ENCODE measurements around the gene HEMK1. TPM values are rescaled to one million over a fixed set of nuclear protein-coding genes. Genes with fewer than 3 reads are reported as not detected.
A peak's percentile ranks its signal among the peaks of the same experiment; 100 is the strongest.

HEMK1 gene
- total RNA-seq, 2 experiments from 2014 or later = 12.4 to 14.6 TPM

DNA sequence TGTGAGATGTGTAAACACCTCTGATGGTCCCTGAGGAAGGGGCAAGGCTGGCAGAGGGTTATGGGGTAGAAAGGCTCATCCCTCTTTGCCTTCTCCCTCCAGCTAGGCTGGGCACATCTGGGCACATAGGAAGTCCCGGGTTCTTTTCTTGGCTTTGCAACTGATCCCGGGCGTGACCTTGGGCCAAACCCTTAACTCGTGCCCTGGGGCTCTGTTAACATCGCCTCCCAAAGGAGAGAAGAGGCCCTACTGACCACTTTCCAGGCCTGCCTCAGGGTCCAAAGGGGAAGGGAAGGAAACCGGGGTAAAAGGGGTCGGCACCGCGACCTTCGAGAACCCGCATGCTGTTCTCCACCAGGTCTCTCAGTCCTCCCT, 2.3 kb upstream of the HEMK1 start:
- ChIA-PET POLR2A (interaction anchor here (0.8 to 13.2 kb wide), 11 partner anchors 8 to 932 kb away, joined by 3 to 446 read pairs (median 4); partner anchors contain the start of genes CISH, CYB561D2, GNAI2 and MAPKAPK3), CTCF (interaction anchor here (1.4 to 6.8 kb wide), 2 partner anchors 25 to 45 kb away, joined by 4 to 234 read pairs; partner anchors contain the start of genes CISH and MAPKAPK3)
- TF ChIP-seq, protein P1, sequence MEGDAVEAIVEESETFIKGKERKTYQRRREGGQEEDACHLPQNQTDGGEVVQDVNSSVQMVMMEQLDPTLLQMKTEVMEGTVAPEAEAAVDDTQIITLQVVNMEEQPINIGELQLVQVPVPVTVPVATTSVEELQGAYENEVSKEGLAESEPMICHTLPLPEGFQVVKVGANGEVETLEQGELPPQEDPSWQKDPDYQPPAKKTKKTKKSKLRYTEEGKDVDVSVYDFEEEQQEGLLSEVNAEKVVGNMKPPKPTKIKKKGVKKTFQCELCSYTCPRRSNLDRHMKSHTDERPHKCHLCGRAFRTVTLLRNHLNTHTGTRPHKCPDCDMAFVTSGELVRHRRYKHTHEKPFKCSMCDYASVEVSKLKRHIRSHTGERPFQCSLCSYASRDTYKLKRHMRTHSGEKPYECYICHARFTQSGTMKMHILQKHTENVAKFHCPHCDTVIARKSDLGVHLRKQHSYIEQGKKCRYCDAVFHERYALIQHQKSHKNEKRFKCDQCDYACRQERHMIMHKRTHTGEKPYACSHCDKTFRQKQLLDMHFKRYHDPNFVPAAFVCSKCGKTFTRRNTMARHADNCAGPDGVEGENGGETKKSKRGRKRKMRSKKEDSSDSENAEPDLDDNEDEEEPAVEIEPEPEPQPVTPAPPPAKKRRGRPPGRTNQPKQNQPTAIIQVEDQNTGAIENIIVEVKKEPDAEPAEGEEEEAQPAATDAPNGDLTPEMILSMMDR (IDR thresholded peaks at IDR 0.05) = no peak
- ATAC-seq (ENCODE audit: poor library complexity) (no peak), DNase-seq (peak in 1 of 14 experiments; percentile 39)
- Histone ChIP-seq H3K9me3 (ENCODE audit: control insufficient read depth in 1 of 2, insufficient read depth in 1 of 2, low read length in 2 of 2) (no peaks in the 10 kb centered on the region), H3K4me1 (ENCODE audit: insufficient read depth, low read length) (peaks cover 57% of the 10 kb centered on the region), H3K27me3 (ENCODE audit: control insufficient read depth in 1 of 2, insufficient read depth in 2 of 2, low read length in 2 of 2) (no peaks in the 10 kb centered on the region), H3K36me3 (ENCODE audit: insufficient read depth, low read length) (peaks cover 7% of the 10 kb centered on the region), H3K4me3 (ENCODE audit: low read length) (peak overlapping the region; percentile 69), H3K27ac (ENCODE audit: low read depth in 1 of 2, low read length in 2 of 2) (peak overlapping the region in 1 of 2 donors; percentile 10)
- Mint-ChIP-seq H3K9me3 (no peaks in the 10 kb centered on the region), H3K36me3 (ENCODE audit: low read depth) (peaks cover 9% of the 10 kb centered on the region), H3K27ac (peak overlapping the region; percentile 67), H3K4me3 (peak overlapping the region; percentile 78), H3K27me3 (no peaks in the 10 kb centered on the region), H3K4me1 (ENCODE audit: low read depth) (peaks cover 56% of the 10 kb centered on the region)
- intact Hi-C loops (cut with DNase I, micrococcal nuclease) = loop anchor here (2.0 to 10.0 kb wide), 6 partner anchors 50 to 1968 kb away; partner anchors contain the start of genes DCAF1 (in 1 of the 2), MANF (in 1 of the 2), NT5DC2 (in 1 of the 2) and TEX264 (in 1 of the 2)

DNA sequence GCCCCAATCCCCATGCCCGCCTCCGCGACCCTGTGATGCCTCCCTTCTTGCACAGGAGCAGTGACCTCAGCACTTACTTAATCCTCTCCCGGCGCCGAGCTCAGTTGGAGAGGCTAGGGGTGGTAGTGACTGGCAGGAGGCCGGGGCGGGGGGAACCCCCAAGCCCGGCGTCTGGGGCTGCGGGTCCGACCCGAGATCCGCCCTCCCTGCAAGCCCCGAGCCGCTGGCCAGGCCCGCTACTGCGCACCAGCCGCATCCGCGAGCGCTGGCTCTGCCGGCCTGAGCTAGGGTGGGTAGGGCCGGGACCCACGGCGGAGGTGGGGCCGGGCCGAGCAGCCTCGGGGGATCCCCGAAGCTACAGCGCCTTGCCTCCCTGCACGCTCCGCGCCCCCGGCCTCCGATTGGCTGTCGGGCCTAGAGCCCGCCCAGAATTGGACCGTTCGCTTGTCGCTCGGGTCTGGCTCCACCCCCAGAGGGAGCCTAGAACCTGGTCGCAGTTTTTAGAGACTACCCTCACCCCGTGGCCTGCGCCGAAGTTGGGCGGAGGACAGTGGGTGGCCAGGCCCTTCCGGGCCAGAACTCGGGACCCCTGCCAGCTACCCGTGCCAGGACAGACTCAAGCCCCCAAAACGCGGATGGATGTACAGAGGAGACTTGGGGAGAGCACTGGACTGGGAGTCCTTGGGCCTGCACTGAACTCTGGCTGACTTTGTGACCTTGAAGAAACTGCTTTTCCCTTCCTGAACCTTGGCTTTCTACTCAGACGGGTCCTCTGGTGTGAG, 1.7 kb upstream of the HEMK1 start, which contains the start of gene C3orf18:
Gene C3orf18, minus strand, starts transcription at position 362 of the 782 bp plus-strand sequence. CDS start 2,048 bp downstream, outside the sequence.
- ChIA-PET CTCF (interaction anchor here (1.4 to 6.8 kb wide), 2 partner anchors 25 to 45 kb away, joined by 4 to 234 read pairs; partner anchors contain the start of genes CISH and MAPKAPK3), POLR2A (interaction anchor here (0.8 to 13.2 kb wide), 13 partner anchors 9 to 931 kb away, joined by 3 to 446 read pairs (median 3); partner anchors contain the start of genes CISH, CYB561D2, GNAI2 and MAPKAPK3)
- no peaks in the 10 kb centered on the region for H3K9me3 Mint-ChIP-seq
- peaks cover 62% of the 10 kb centered on the region for H3K4me1 Mint-ChIP-seq (ENCODE audit: low read depth)
- peak within 1 kb of the TSS; percentile 77 for H3K4me3 ChIP-seq (ENCODE audit: low read length)
- H3K36me3 ChIP-seq (ENCODE audit: insufficient read depth, low read length) = peaks cover 7% of the 10 kb centered on the region
- ATAC-seq (ENCODE audit: poor library complexity) = peak; percentile 77
- H3K4me1 ChIP-seq (ENCODE audit: insufficient read depth, low read length) = peaks cover 63% of the 10 kb centered on the region
- peak; percentile 88 to 97 (median 93) for DNase-seq
- peak within 1 kb of the TSS; percentile 97 for H3K4me3 Mint-ChIP-seq
- H3K36me3 Mint-ChIP-seq (ENCODE audit: low read depth) = peaks cover 14% of the 10 kb centered on the region
- intact Hi-C loops (cut with DNase I, micrococcal nuclease) = loop anchor here (2.0 to 10.0 kb wide), 7 partner anchors 50 to 1967 kb away; partner anchors contain the start of genes MANF (in 2 of the 2), DCAF1 (in 1 of the 2), NT5DC2 (in 1 of the 2) and TEX264 (in 1 of the 2)
- no peaks in the 10 kb centered on the region for H3K27me3 Mint-ChIP-seq
- peak within 1 kb of the TSS; percentile 89 for H3K27ac Mint-ChIP-seq
- no peaks in the 10 kb centered on the region for H3K27me3 ChIP-seq (ENCODE audit: control insufficient read depth in 1 of 2, insufficient read depth in 2 of 2, low read length in 2 of 2)
- H3K9me3 ChIP-seq (ENCODE audit: control insufficient read depth in 1 of 2, insufficient read depth in 1 of 2, low read length in 2 of 2) = no peaks in the 10 kb centered on the region
- H3K27ac ChIP-seq (ENCODE audit: low read depth in 1 of 2, low read length in 2 of 2) = peak within 1 kb of the TSS; percentile 43 to 83
- TF ChIP-seq, protein P1 (IDR thresholded peaks at IDR 0.05) = no peak

- peaks cover 7% of the 10 kb centered on the region for H3K36me3 ChIP-seq (ENCODE audit: insufficient read depth, low read length)
- H3K4me1 ChIP-seq (ENCODE audit: insufficient read depth, low read length) = peaks cover 94% of the 10 kb centered on the region
- CTCF ChIA-PET = interaction anchor here (0.9 to 6.8 kb wide), 6 partner anchors 10 to 872 kb away, joined by 3 to 234 read pairs (median 5); partner anchors contain the start of genes CISH and MAPKAPK3
- POLR2A ChIA-PET = interaction anchor here (2.0 to 13.2 kb wide), 5 partner anchors 20 to 816 kb away, joined by 12 to 446 read pairs (median 27); partner anchors contain the start of genes CISH, MANF and MAPKAPK3
- intact Hi-C loops (cut with DNase I, micrococcal nuclease) = loop anchor here in 1 of 2 experiments (5.0 kb wide), 1 partner anchor 802 kb away; no protein-coding TSS in a partner anchor
- TF ChIP-seq, protein P1 (IDR thresholded peaks at IDR 0.05) = no peak
- no peak for DNase-seq
- H3K27ac ChIP-seq (ENCODE audit: low read depth in 1 of 2, low read length in 2 of 2) = peak overlapping the region; percentile 80 to 83
- Mint-ChIP-seq H3K27me3 (no peaks in the 10 kb centered on the region), H3K9me3 (no peaks in the 10 kb centered on the region), H3K4me3 (peak overlapping the region; percentile 97), H3K27ac (peak overlapping the region; percentile 89), H3K36me3 (ENCODE audit: low read depth) (peaks cover 28% of the 10 kb centered on the region), H3K4me1 (ENCODE audit: low read depth) (peaks cover 86% of the 10 kb centered on the region)
- no peaks in the 10 kb centered on the region for H3K9me3 ChIP-seq (ENCODE audit: control insufficient read depth in 1 of 2, insufficient read depth in 1 of 2, low read length in 2 of 2)
- no peak overlapping the region for H3K4me3 ChIP-seq (ENCODE audit: low read length)
- ATAC-seq (ENCODE audit: poor library complexity) = no peak
- H3K27me3 ChIP-seq (ENCODE audit: control insufficient read depth in 1 of 2, insufficient read depth in 2 of 2, low read length in 2 of 2) = no peaks in the 10 kb centered on the region
Observed at GRCh38 chr3:50570508-50571279, 1.4 kb downstream of the HEMK1 start.

Measured in CD4-positive, alpha-beta T cell (primary cell).